Right lobe of liver (tissue), 6 donors: ENCODE measurements around the gene POTEC. TPM values are rescaled to one million over a fixed set of nuclear protein-coding genes. Genes with fewer than 3 reads are reported as not detected.
"Not testable (repeated sequence)": the region's sequence is repeated elsewhere in the genome, so short reads cannot be mapped to it uniquely, and the experiment has no call there.

ENCODE experiments used
- ATAC-seq, 4 donors: fragments of 200-7000 bp; cut with Tn5 transposase; one replicate each; pipeline ENCODE4 v1.9.1; 2020; ENCODE audit warnings: mild to moderate bottlenecking in 4 of 4, moderate library complexity in 4 of 4
- DNase-seq, 3 donors: peaks; one replicate each; pipeline ENCODE4 v3.0.0-alpha.2; 2020
- H3K27ac ChIP-seq, 3 donors: fragments of 200-600 bp; one replicate each; pipeline ENCODE4 v1.8.0; 2022
- H3K27me3 ChIP-seq, 2 donors: fragments of 200-600 bp; one replicate each; pipeline ENCODE4 v1.8.0; 2022
- H3K36me3 ChIP-seq, 4 donors: fragments of 200-600 bp; sonication (generic) in 1 of 4; one replicate each; pipeline versions ENCODE4 v1.5.1 to v1.8.0; 2017 to 2022; ENCODE audit warnings: control low read depth in 1 of 4
- H3K4me1 ChIP-seq, 4 donors: fragments of 200-600 bp; sonication (generic) in 1 of 4; one replicate each; pipeline versions ENCODE4 v1.5.1 to v1.8.0; 2017 to 2022; ENCODE audit warnings: control low read depth in 1 of 4
- H3K4me3 ChIP-seq, 3 donors: fragments of 200-600 bp; one replicate each; pipeline ENCODE4 v1.8.0; 2022
- H3K9me3 ChIP-seq, 4 donors: fragments of 200-600 bp; sonication (generic) in 1 of 4; one replicate each; pipeline versions ENCODE4 v1.5.1 to v1.8.0; 2017 to 2022; ENCODE audit warnings: control low read depth in 1 of 4
- WGBS: methylation state at CpG from one replicate; pipeline ENCODE4 v1.1.6; 2018; ENCODE audit warnings: low coverage, low lambda C conversion rate; ENCODE audit not compliant: insufficient coverage; ENCODE audit errors: missing lambda C conversion rate; 5-methylcytosine and 5-hydroxymethylcytosine counted together
- intact Hi-C, 2 donors: fragments of 100-400 bp; cut with DNase I; formaldehyde crosslinking; loops; one replicate each; pipeline versions ENCODE4 v1.11.2 to v1.14.1; 2022
- total RNA-seq, 6 experiments: library from RNA; depleted of rRNA in 2 of 6; stranded (reverse); fragments of >200 nt in 2 of 6; fragmentation: NEBNext Ultra II Directional in 3 of 6; extraction: Animal tissue kit (Norgen Biotek cat#: 25700) in 3 of 6; gene quantifications; one replicate each; pipeline versions ENCODE4 v1.1.0 to v1.2.4, GENCODE V29; 2016 to 2023
- donor health status: DM: no; HTN: yes; CAD: no.
- donor health status: DM: no; HTN: no; CAD: no.
- donor health status: DM: no; HTN: no; CAD: no.
- donor health status: DM: no; HTN: yes; CAD: no.
- donor health status: DM: no; HTN: yes; CAD: no.

The POTEC gene
- total RNA-seq, 6 experiments from 2014 or later, result not detected

- H3K27ac ChIP-seq, H3K9me3 ChIP-seq, intact Hi-C loops, ATAC-seq, H3K36me3 ChIP-seq, DNase-seq, H3K4me3 ChIP-seq, H3K4me1 ChIP-seq, H3K27me3 ChIP-seq: not testable (repeated sequence)
- WGBS, result 91% methylated on average over 6 of the region's 18 CpGs
These were observed 64.3 kb downstream of the POTEC start for GRCh38 chr18:14479076-14479475.

GRCh38 chr18:14475520-14475919, 67.9 kb downstream of the POTEC start:
- H3K4me3 ChIP-seq, H3K27me3 ChIP-seq, H3K9me3 ChIP-seq, H3K36me3 ChIP-seq, H3K4me1 ChIP-seq, H3K27ac ChIP-seq, intact Hi-C loops, DNase-seq, ATAC-seq: not testable (repeated sequence)
- no CpG with 5 or more reads among the region's 15 CpGs for WGBS

GRCh38 chr18:14474752-14475151, 68.6 kb downstream of the POTEC start:
- H3K27ac ChIP-seq, H3K9me3 ChIP-seq, H3K36me3 ChIP-seq, ATAC-seq, H3K4me1 ChIP-seq, H3K27me3 ChIP-seq, intact Hi-C loops, H3K4me3 ChIP-seq, DNase-seq: not testable (repeated sequence)
- WGBS, result no CpG with 5 or more reads among the region's 22 CpGs

- H3K36me3 ChIP-seq, H3K4me1 ChIP-seq, DNase-seq, ATAC-seq, intact Hi-C loops, H3K27me3 ChIP-seq, H3K9me3 ChIP-seq, H3K27ac ChIP-seq, H3K4me3 ChIP-seq: not testable (repeated sequence)
- no CpG with 5 or more reads among the region's 38 CpGs for WGBS
These were observed 69.2 kb downstream of the POTEC start for GRCh38 chr18:14474007-14474720.

GRCh38 chr18:14473250-14474006, 70.0 kb downstream of the POTEC start:
- H3K27ac ChIP-seq, H3K36me3 ChIP-seq, H3K4me1 ChIP-seq, H3K4me3 ChIP-seq, H3K27me3 ChIP-seq, ATAC-seq, H3K9me3 ChIP-seq, DNase-seq, intact Hi-C loops: not testable (repeated sequence)
- WGBS, result 67% methylated on average over 3 of the region's 23 CpGs

GRCh38 chr18:14471286-14471685, 72.1 kb downstream of the POTEC start:
- WGBS, result 50% methylated on average over 2 of the region's 3 CpGs
- H3K27ac ChIP-seq, DNase-seq, H3K36me3 ChIP-seq, ATAC-seq, H3K27me3 ChIP-seq, H3K9me3 ChIP-seq, H3K4me1 ChIP-seq, intact Hi-C loops, H3K4me3 ChIP-seq: not testable (repeated sequence)

GRCh38 chr18:14470446-14470845, 73.0 kb downstream of the POTEC start:
- H3K36me3 ChIP-seq, DNase-seq, H3K27ac ChIP-seq, intact Hi-C loops, H3K9me3 ChIP-seq, H3K4me1 ChIP-seq, ATAC-seq, H3K4me3 ChIP-seq, H3K27me3 ChIP-seq: not testable (repeated sequence)
- 60% methylated on average over 3 of the region's 3 CpGs for WGBS

GRCh38 chr18:14470046-14470445, 73.4 kb downstream of the POTEC start:
- intact Hi-C loops, ATAC-seq, H3K27ac ChIP-seq, DNase-seq, H3K27me3 ChIP-seq, H3K4me1 ChIP-seq, H3K9me3 ChIP-seq, H3K36me3 ChIP-seq, H3K4me3 ChIP-seq: not testable (repeated sequence)

GRCh38 chr18:14465989-14466388, 77.4 kb downstream of the POTEC start:
- H3K4me3 ChIP-seq, intact Hi-C loops, DNase-seq, H3K9me3 ChIP-seq, ATAC-seq, H3K27ac ChIP-seq, H3K27me3 ChIP-seq, H3K36me3 ChIP-seq, H3K4me1 ChIP-seq: not testable (repeated sequence)
- WGBS, result 30% methylated on average over 1 of the region's 1 CpG
